HG03135 (cell line): ENCODE results near the gene APOC3.
A peak's percentile ranks its signal among the peaks of the same experiment; 100 is the strongest.

Source experiments
- ATAC-seq: cut with Tn5 transposase; IDR thresholded peaks from one replicate; pipeline ENCODE4 v1.9.1; 2021; ENCODE audit warnings: mild to moderate bottlenecking, moderate library complexity; ENCODE audit not compliant: unreplicated experiment

The APOC3 gene

DNA sequence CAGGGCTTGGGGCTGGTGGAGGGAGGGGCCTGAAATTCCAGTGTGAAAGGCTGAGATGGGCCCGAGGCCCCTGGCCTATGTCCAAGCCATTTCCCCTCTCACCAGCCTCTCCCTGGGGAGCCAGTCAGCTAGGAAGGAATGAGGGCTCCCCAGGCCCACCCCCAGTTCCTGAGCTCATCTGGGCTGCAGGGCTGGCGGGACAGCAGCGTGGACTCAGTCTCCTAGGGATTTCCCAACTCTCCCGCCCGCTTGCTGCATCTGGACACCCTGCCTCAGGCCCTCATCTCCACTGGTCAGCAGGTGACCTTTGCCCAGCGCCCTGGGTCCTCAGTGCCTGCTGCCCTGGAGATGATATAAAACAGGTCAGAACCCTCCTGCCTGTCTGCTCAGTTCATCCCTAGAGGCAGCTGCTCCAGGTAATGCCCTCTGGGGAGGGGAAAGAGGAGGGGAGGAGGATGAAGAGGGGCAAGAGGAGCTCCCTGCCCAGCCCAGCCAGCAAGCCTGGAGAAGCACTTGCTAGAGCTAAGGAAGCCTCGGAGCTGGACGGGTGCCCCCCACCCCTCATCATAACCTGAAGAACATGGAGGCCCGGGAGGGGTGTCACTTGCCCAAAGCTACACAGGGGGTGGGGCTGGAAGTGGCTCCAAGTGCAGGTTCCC, at the start of gene APOC3:
APOC3 (plus strand) TSS at position 383 of the 659 bp plus-strand sequence. CDS start 676 bp downstream, outside the sequence.
- ATAC-seq: no peak

DNA sequence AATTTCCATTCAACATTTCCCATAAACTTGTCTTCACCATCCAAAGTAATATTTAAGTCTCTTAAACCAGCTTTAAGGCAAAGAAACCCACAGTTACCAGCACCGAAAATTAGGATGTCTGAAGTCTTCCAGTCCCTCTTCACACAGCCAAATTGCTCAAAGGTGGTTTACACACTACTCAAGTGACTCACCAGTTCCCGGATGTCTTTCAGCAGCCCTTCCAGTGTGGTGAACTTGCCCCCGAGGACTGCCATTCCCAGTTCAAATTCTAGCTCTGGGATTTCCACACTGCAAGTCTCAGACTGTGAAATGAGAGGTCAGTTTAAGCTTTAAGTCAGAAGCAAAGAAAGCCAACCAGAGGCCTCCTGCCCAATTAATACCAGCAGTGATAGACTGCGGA, 47.0 kb upstream of the APOC3 start:
- ATAC-seq: no peak

DNA sequence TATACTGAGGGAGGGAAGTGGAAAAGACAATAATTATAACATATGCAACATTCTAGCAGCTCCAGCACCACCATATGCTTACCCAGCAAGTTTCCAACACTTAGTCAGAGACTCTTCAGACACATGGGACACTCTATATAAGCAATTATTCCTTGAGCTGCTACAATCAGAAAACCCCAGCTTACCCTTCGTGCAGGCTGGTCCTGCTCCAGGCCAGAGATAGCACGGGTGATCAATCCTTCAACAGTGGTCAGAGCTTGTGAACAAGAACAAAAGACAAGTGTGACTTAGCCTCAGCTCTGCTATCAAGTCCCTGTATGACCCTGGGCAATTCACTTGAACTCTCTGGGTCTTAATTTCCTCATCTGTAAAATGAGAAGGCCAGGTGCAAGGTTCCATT, 43.4 kb upstream of the APOC3 start:
- no peak for ATAC-seq

DNA sequence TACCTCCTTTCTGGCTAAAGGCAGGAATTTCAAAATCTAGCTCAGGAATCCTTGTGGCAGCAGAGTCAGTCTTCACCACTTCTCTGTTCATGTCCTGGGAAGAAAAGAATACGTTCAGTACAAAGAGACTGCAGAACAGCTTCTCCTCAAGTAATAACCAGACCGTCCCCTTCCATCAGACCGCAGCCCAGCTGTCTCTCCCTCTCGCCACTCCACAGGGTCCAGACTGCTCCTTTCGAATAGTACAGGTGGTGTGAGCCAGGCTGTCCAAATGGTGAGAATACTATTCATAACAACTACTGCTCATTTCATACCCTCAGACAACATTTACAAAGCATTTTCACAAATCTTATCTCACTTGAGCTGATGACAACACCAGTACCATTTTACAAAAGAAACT, 42.7 kb upstream of the APOC3 start:
- ATAC-seq: no peak

DNA sequence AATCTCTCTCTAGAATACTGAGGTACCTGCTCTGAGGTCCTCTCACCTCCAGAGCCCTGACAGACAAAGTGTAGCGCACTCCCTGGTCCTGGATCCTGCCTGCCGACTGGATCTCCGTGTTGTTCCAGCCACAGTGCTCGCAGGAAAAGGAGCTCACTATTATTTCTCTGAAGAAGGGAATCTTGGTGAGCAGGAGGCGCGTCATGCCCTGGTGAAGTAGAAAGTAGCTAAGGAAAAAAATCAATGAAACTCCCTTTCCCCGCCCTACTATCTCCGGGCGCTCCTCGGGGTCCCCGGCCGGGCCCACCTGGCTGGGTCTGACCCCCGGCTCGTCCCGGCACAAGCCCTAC, 42.3 kb upstream of the APOC3 start:
- ATAC-seq: peak; percentile 3

DNA sequence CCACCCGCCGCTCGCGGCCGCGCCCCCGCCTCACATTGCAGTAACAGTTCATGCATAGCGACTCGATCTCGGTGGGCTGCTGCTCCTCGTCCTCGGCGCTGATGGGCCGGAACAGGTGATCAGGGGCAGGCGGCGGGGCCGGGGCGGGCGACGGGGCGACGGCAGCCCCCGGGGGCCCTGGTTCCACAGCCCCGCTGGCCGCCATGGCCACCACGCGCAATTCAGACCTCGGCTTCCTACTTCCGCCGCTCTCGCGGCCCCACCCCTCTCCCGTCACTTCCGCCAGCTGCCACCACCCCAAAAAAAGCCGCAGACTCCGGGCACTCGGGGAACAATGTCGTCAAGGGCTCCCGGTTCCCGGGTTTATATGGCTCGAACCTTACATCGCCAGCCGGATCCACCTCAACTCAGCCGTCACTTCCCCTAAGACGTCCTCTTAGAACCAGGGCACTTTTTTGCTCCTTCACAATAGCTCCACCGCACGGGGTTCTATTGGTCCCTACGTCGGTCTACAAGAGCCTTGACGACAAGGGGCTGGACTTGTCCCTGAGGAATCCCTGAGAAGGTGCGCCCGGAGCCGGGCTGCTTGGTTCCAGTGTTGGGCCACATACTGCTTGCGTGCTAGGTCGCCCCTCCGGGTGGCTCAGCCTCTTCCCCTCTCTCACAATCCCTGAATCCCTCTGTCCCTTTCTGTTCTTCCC, 41.8 kb upstream of the APOC3 start, which contains the start of gene ZPR1:
ZPR1 (minus strand) TSS at position 238 of the 701 bp plus-strand sequence; CDS start at position 205, 33 bp downstream.
- peak; percentile 82 for ATAC-seq

DNA sequence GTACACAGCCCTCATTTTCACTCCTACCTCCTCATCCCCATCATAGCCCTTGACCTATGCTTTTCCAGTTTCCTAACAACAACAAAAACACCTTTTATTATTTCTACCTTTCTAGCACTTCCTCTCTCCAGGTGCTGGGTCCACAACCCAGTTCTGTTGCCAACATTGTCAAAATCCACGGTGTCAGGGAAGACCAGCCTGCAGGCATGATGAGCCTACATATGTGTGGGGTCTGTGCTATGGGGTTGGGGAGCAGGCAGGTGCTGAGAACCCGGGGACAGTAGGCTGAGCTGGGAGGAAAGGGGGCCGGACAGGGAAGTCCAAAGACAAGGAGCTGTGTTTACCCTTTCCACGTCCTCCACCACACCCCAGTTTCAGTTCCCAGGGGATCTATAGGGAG, 41.2 kb upstream of the APOC3 start:
- ATAC-seq: no peak

DNA sequence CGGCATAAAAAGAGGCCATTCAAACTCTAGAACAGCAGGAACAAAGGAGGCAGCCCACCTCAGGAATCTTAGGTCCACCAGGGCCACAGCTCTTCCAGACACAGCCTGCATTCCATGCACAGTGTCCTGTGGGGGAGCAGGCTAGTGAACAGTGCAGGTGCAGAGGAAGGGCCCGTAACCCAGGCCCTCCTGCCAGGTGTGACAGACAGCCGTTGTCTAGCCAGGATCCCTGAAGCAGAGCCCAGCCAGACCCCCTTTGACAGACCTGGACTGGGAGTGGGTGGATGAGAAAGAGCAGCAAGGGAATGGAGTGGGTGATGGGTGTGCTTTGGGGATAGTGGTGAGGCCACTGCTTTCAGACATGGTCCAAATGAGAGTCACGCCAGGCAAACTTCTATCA, 40.7 kb upstream of the APOC3 start:
- no peak for ATAC-seq

DNA sequence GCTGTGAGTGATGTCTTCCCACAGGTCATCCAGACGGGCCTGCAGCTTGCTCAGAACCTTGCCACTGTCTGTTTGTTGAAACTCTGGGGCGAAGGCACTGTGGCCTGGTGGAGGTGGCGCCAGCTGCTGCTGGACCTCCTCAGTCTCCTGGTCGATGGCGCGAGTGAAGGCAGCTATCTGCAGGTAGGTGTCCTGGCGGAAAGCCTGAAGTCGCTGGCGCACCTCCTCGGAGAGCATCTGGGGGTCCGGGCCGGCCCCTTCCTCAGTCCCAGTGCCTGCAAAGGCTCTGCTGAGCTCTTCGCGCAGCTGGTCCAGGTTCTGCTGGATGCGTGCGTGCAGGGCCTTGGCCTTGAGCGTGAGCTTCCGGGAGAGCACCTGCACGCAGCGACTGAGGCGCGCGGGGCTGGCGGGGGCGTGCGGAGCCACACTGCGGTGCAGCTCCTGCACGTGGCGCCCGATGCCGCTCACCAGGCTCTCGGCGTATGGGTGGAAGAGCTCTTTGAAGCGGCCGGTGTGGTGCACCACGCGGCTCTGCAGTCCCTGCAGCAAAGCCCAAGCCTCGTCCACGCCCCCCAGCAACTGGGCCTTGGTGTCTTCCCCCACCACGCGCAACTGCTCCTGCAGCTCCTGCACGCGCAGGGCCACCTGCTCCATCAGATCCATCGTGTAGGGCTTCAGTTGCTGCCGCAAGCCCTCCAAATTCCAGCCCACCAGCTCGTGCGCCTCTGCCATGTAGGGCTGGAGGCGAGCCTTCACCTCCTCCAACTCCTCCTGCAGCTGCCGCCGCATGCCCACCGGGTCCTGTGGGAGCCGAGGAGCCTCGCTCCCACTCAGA, 39.3 kb upstream of the APOC3 start:
- ATAC-seq: no peak

DNA sequence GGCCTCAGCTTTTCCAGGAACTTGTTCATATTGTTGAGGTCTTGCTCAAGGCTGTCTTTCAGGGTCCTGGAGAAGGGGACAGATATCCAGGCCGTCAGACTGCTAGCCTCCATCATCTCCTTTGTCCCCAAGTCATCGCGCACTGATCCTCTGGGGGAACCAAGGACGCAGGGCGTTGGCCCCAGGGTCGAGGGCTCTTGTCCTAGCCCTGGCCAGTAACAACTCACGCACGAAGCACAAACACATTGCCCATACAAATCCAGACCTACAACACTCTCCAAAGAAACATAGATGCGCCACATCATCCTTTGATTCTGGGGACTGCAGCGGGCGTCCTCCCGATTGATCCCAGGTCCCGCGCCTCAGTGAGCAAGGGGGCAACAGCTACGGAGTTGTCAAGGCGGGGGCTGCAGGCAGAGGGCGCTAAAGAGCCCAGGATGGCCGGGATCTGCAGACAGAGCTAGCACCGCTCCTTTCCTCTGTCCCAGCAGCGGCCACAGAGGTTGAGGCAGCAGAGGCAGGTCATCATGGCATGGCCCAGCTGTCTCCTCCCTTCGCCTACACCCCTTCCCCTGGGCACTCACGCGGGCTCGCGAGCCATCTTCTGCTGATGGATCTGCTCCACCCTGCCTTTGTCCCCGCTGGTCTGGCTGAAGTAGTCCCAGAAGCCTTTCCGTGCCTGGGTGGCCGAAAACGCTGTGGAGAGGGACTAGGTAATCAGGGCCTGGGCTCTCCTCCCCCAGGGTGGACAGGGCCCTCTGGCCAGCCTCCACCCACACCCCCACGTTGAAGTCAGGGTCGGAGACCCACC, 38.5 kb upstream of the APOC3 start:
- no peak for ATAC-seq

DNA sequence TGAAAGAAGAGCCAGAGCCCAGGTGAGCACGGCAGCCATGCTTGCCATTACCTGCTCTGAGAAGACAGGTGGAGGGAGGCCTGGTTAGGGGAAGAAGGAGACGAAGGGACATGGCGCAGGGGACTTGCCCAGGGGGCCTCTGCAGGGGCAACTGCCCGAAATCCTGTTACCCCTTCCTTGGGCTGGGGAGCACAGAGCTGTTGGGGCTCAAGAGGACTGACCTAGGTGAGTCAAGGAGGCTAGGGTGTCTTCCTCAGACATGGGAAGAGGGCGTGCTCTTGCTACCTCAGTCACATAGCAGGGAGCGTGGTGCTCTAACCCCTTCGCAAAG, 37.9 kb upstream of the APOC3 start, which contains the start of gene APOA5:
APOA5 (minus strand) TSS at position 67 of the 331 bp plus-strand sequence; CDS start at position 48, 19 bp downstream.
- ATAC-seq: no peak

DNA sequence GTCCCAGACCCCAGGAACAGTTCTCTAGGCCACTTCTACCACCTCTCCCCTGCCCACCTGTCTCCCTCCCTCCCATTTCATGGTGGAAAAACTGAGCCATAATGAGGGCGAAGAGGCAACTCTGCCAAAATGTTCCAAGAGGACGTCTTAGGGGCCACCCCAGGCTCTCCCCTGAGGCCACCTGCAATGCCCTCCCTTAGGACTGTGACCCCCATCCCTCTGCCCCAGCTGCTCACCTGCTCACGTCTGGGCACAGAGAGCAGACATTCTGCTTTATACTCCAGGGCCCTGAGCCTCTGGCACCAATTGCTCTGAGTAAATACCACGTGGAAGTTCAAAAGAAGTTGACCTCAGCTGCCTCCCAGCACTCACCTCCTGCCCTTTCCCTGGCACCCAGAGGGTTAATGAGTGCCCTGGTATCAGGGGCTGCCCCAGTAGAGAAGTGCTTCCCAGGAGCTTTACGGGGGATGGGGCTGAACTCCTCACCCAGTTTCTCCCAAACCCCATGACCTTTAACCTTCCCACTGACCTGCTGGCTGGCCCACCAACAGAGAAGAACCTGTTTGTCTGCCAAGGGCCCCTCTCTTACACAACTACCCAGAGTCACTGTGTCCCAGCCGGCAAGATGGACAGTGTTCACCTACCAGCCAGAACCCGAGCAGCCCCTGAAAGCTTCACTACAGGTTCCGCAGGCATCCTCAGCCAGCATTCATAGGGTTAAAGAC, 37.4 kb upstream of the APOC3 start:
- ATAC-seq: no peak

DNA sequence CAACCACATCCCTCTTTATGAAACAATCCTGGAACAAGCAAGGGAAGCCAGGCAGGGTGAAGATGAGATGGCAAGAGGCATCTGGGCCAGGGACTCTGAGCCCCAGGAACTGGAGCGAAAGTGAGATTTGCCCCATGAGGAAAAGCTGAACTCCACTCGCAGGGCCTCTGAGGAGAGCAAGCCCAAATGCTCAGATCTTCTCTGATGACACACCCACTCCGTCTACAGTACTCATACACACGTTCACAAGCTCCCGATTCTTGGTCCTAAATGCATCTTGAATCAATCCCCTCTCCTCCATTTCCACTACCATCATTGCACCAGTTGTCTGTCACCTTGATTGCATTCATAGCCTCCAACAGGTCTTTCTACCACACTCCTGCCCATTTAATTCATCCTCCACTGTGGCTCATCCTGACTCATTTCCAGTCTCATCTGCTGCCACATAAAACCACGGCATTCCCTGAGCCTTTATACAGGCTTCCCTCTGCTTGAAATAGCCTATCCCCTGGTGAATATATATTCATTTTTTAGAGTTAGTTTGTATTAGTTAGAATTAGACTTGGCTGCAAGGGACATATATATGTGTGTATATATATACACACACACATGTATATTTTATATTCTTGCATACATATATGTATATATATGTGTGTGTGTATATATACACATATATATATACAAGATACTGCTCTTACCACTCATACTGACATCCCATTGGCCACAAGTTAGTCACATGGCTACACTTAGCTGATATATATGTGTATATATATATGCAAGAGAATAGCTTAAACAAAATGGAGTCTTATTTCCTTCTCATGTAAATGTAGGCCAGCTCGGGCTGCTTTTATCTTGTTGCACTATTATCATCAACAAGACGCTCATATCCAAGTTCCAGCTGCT, 36.6 kb upstream of the APOC3 start:
- no peak for ATAC-seq

DNA sequence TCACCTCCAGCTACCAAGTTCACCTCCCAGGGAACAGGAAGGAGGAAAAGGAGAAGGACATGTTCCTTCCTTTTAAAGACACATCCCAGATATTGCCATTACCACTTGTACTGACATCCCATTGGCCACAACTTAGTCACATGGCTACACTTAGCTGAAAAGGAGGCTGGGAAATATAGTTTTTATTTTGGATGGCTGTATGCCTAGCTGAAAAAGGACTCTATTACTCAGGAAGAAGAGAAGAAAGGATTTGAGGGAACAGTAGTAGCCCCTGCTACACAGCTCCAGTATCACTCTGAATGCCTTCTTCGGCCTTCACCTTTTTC, 36.0 kb upstream of the APOC3 start:
- ATAC-seq: no peak

DNA sequence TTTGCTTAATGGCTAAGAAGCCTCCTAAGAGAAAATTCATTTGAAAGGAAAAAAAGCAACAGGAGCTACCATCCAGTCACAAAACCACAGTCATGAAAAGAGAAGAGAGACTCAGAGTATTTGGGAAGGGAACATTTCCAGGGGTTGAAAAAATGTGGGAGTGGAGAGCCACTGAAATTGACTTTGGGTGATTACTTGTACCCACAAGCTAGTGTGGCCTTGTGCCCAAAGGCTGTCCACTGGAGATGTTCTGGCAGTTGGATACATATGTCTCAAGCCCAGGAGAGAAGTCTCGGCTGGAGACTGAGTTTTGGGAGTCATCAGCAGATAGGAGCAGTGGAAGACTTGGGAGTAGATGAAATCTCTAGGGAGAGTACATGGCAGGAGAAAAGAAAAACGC, 34.9 kb upstream of the APOC3 start:
- ATAC-seq: no peak

DNA sequence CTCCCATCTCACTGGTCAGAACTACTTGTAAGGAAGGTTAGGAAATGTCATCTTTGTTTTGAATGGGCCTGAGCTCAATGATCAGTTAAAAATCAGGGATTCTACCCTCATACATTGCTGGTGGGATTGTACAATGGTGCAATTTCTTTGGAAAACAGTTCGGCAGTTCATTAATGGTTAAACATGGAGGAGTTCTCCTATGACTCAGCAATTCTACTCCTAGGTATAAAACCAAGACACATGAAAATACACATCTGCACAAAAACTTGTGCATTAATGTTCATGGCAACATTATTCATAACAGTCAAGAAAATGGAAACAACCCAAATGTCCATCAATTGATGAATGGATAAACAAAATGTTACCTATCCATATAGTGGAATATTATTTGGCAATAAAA, 33.2 kb upstream of the APOC3 start:
- ATAC-seq: no peak

DNA sequence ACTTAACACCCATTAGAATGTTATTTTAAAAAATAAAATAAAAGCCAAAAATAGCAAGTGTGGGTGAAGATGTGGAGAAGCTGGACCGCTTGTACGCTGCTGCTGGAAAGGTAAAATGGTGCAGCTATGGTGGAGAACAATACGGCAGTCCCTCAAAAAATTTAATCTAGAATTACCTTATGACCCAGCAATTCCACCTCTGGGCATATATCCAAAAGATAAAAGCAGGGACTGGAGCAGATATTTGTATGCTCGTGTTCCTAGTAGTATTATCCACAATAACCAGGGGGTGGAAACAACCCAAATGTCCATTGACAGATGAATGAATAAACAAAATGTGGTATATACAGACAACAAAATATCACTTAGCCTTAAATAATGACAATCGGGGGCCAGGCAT, 31.9 kb upstream of the APOC3 start:
- no peak for ATAC-seq

DNA sequence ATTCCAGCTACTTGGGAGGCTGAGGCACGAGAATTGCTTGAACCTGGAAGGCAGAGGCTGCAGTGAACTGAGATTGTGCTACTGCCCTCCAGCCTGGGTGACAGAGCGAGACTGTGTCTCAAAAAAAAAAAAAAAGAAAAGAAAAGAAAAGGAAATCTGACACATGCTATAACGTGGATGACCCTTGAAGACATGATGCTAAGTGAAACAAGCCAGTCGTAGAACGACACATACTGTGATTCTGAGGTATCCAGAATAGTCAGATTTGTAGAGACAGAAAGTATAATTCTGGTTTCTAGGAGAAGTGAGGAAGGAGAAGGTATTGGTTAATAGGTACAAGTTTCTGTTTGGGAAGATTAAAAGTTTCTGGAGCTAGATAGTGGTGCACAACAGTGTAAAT, 31.3 kb upstream of the APOC3 start:
- ATAC-seq: no peak

DNA sequence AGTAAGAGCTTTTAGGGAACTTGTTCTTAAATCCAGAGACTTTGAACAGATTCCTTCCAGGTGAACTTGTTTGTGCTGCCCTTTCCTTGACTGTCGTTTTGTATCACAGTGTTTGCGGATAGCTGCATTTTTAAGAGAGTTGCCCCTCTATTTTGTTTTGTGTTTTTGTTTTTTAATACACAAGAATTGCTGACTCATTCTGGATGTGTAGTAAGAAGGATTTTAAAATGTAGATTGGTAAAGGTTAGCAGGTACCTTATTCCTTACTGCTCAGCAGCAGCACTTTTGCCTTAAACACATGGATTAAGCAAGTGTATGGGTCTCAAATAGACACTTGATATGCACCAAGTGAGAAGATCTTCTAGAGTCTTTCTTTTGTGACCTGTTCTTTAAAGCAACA, 29.1 kb upstream of the APOC3 start:
- no peak for ATAC-seq
